Measurements from ENCODE around the gene DGKD. TPM values are rescaled to one million over a fixed set of nuclear protein-coding genes. Genes with fewer than 3 reads are reported as not detected.

DGKD gene
- total RNA-seq, 1 experiment from 2014 or later, result 41.4 TPM

DNA sequence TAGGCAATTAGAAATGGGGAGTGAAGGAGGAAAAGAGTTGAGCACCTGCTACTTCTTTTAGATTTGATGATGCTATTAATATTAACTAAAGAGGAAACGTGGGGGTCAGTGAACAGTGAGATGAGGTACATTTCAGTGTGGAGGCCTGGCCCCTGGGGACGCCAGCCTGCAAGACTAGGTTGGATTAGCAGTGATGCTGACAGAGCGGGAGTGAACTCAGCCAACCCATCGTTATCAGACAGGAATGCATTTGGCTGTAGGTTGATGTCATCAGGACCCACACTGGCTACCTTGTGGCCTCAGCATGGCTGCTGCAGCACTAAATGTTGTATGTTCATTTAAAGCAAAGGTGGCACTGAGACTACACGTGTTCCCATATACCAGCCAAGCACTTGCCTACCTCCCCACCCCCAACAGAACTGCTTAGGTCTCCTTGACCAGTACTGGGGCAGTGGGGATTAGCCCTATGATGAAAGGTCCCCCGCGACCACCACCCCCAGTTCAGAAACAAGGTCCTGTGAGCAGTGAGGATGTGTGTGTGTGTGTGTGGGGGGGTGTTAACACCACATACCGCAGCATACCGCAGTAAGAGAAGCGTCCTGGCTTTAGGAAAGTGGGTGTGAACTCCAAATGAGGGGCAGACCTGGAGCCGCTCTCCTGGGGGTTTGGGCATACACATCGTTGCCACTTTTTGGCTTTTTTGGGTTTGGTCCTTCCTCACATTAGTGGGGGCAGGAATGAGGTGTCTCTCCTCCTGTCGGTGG lies 26.0 kb downstream of the DGKD start (continued):
- no peak for TF ChIP-seq ZNF423 (CRISPR knock-in tag; IDR thresholded peaks at IDR 0.05)
- TF ChIP-seq, protein P1, sequence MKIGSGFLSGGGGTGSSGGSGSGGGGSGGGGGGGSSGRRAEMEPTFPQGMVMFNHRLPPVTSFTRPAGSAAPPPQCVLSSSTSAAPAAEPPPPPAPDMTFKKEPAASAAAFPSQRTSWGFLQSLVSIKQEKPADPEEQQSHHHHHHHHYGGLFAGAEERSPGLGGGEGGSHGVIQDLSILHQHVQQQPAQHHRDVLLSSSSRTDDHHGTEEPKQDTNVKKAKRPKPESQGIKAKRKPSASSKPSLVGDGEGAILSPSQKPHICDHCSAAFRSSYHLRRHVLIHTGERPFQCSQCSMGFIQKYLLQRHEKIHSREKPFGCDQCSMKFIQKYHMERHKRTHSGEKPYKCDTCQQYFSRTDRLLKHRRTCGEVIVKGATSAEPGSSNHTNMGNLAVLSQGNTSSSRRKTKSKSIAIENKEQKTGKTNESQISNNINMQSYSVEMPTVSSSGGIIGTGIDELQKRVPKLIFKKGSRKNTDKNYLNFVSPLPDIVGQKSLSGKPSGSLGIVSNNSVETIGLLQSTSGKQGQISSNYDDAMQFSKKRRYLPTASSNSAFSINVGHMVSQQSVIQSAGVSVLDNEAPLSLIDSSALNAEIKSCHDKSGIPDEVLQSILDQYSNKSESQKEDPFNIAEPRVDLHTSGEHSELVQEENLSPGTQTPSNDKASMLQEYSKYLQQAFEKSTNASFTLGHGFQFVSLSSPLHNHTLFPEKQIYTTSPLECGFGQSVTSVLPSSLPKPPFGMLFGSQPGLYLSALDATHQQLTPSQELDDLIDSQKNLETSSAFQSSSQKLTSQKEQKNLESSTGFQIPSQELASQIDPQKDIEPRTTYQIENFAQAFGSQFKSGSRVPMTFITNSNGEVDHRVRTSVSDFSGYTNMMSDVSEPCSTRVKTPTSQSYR (CRISPR knock-in tag; IDR thresholded peaks at IDR 0.05), result no peak
- TF ChIP-seq, protein P2, sequence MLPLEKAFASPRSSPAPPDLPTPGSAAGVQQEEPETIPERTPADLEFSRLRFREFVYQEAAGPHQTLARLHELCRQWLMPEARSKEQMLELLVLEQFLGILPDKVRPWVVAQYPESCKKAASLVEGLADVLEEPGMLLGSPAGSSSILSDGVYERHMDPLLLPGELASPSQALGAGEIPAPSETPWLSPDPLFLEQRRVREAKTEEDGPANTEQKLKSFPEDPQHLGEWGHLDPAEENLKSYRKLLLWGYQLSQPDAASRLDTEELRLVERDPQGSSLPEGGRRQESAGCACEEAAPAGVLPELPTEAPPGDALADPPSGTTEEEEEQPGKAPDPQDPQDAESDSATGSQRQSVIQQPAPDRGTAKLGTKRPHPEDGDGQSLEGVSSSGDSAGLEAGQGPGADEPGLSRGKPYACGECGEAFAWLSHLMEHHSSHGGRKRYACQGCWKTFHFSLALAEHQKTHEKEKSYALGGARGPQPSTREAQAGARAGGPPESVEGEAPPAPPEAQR (CRISPR knock-in tag; IDR thresholded peaks at IDR 0.05), result no peak
- TF ChIP-seq, protein P3, sequence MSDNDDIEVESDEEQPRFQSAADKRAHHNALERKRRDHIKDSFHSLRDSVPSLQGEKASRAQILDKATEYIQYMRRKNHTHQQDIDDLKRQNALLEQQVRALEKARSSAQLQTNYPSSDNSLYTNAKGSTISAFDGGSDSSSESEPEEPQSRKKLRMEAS (CRISPR knock-in tag; IDR thresholded peaks at IDR 0.05), result no peak
- TF ChIP-seq FOXK1 (CRISPR knock-in tag; IDR thresholded peaks at IDR 0.05), result no peak
- no peak for TF ChIP-seq HMGA2 (CRISPR knock-in tag; IDR thresholded peaks at IDR 0.05)

DNA sequence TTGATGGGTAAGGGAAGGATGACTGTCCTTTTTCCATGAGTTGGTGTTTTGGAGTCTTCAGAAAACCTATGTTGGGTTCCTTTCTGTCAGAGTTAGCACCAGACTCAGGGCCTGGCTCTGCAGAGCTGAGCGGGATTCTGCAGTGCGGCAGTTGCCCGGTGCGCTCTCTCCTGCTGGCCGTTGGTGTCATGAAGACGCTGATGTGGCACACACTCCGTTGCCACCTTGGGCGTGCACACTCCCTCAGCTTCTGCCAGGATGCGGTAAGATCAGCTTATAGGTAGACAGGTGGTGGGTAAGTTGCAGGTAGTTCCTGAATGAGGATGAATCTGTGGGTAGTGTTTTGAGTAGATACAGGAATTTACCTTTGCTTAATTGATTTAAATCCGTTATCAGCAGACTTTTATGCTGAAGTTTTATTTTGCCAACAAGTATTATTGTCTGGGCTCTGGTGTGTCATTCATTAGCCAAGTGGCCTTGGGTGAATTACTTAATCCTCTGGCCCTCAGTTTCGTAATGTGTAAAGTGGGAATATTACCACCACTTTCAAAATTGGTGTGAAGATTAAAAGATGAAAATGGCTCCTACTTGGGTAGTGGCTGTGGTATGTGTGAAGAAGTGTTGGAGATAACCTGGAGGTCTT lies 26.8 kb downstream of the DGKD start:
- ChIA-PET CTCF (interaction anchor here (1.2 kb wide), 1 partner anchor 27 kb away, joined by 3 read pairs; no protein-coding TSS in a partner anchor), POLR2A (no interaction called here)
- ATAC-seq, result no peak
- TF ChIP-seq, protein P4, sequence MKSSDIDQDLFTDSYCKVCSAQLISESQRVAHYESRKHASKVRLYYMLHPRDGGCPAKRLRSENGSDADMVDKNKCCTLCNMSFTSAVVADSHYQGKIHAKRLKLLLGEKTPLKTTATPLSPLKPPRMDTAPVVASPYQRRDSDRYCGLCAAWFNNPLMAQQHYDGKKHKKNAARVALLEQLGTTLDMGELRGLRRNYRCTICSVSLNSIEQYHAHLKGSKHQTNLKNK (CRISPR knock-in tag; IDR thresholded peaks at IDR 0.05), result no peak
- TF ChIP-seq JAZF1 (CRISPR knock-in tag; IDR thresholded peaks at IDR 0.05) (no peak), ETV6 (CRISPR knock-in tag; IDR thresholded peaks at IDR 0.05) (no peak), ZNF121 (CRISPR knock-in tag; IDR thresholded peaks at IDR 0.05) (no peak), NR1H2 (CRISPR knock-in tag; IDR thresholded peaks at IDR 0.05) (no peak), ZNF416 (CRISPR knock-in tag; IDR thresholded peaks at IDR 0.05) (no peak), ZBTB21 (CRISPR knock-in tag; IDR thresholded peaks at IDR 0.05; ENCODE audit: borderline replicate concordance) (no peak), NFE2L1 (CRISPR knock-in tag; IDR thresholded peaks at IDR 0.05) (no peak), MYBL2 (CRISPR knock-in tag; IDR thresholded peaks at IDR 0.05) (no peak), TCF7 (CRISPR knock-in tag; IDR thresholded peaks at IDR 0.05; ENCODE audit: low read depth) (no peak)
- TF ChIP-seq, protein P2 (CRISPR knock-in tag; IDR thresholded peaks at IDR 0.05), result no peak
- TF ChIP-seq, protein P5, sequence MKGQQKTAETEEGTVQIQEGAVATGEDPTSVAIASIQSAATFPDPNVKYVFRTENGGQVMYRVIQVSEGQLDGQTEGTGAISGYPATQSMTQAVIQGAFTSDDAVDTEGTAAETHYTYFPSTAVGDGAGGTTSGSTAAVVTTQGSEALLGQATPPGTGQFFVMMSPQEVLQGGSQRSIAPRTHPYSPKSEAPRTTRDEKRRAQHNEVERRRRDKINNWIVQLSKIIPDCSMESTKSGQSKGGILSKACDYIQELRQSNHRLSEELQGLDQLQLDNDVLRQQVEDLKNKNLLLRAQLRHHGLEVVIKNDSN (CRISPR knock-in tag; IDR thresholded peaks at IDR 0.05), result no peak
- H3K36me3 Mint-ChIP-seq, result peaks cover 7% of the 10 kb centered on the region
- peak overlapping the region; percentile 47; the same call in 1 of the 2 replicates for H3K27ac Mint-ChIP-seq
- H3K4me1 Mint-ChIP-seq, result peaks cover 36% of the 10 kb centered on the region
- no peak overlapping the region for H3K4me3 Mint-ChIP-seq
- no peaks in the 10 kb centered on the region for H3K27me3 Mint-ChIP-seq (ENCODE audit: low read depth)
- peaks cover 4% of the 10 kb centered on the region for H3K9me3 Mint-ChIP-seq
- DNase-seq (ENCODE audit: low spot score), result no peak
